Right renal cortex interstitium (tissue), 3 donors: ENCODE results near the gene CD81. TPM values are rescaled to one million over a fixed set of nuclear protein-coding genes. Genes with fewer than 3 reads are reported as not detected.

ENCODE experiments used
- DNase-seq, 3 donors: peaks; one replicate each; pipeline ENCODE4 v3.0.0-alpha.2; 2013; ENCODE audit warnings: low read depth in 3 of 3, low spot score in 2 of 3
- polyA plus RNA-seq, 3 donors: library from polyadenylated mRNA; unstranded; fragments of 120-200 nt; gene quantifications; one replicate each; pipeline ENCODE4 v1.2.1, GENCODE V29; 2013; ENCODE audit not compliant: insufficient read length in 3 of 3

Gene CD81
- polyA plus RNA-seq, 3 donors = 535 to 636 (median 610) TPM

DNA sequence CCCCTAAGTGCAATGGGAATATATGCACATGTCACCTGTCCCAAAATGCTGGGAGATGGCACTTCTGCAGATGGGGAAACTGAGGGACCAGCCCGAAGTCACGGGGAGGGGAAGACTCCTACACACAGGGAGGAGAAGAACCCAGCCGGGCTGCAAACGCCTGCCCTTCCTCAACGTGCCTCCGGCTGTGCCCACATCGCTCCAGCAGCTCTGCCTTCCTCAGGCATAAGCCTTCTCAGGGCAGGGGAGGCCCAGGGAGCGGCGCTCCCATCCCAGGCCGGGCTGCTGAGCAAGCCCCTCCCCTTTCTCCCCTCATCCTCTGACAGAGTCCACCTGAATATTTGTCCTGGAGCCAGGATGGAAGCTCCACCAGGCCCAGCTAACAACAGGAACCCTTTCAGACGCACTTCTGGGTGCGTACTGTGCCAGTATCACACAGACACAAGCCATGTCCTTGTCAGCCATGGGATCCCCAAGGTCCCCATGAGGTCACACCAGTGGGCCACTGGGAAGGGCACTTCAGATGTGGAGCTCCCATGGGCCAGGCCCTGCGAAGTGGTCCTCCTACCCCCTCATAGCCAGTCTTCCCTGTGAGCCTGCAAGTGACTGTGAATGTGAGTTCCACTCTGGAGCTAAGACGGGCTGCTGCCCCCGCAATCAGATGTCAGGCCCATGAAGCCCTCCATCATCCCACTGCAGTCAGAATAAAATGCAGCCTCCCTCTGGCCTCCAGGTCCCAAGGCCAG, 2.5 kb upstream of the CD81 start:
- DNase-seq = no peak

DNA sequence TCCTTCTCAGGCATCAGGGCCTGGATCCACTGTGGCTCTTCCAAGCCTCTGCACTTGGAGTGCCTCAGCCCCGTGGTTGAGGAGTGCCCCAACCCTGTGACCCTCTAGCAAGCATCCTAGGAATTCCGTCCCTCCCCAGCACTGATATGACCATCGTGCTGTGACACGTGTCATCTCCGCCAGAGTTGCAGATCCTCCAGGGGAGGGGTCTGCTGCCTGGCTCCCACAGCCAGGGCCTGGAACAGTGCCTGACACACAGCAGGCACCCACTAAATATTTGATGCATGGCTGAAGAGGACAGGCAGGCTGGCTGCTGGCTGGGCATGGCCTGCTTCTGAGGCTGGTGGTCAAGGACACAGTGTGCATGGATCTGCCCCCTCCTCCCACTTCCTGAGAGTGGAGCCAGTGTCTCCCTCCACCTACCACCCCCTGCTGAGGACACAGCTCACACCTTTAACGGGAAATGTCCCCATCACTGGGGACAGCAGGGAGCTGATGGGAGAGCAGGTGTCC, 1.7 kb upstream of the CD81 start:
- no peak for DNase-seq

DNA sequence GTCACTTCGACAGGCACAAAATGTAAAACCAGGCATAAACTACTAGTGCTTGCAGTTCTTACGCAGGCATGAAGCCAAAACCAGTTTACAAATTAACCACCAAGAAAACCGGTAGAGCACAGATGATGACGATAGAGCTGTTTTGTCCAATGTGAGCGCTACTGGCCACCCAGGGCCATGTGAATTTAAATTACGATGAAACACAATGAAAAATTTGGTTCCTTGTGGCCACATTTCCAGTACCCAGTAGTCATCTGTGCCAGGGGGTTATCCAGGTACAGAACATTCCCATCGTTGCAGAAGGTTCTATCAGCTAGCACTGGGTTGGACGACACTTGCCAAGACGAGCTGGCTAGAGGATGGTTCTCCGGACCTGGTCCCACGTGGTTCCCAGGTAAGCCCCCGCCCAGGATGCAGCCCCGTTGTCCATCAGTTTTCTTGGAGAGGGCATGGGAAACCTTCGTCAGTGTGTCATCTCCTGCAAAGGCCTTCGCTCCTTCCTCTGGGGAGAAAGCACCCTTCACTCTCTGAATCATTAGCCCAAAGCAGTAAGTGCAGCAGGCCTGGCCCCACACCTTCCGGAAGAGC, 1.1 kb upstream of the CD81 start:
- DNase-seq = no peak

DNA sequence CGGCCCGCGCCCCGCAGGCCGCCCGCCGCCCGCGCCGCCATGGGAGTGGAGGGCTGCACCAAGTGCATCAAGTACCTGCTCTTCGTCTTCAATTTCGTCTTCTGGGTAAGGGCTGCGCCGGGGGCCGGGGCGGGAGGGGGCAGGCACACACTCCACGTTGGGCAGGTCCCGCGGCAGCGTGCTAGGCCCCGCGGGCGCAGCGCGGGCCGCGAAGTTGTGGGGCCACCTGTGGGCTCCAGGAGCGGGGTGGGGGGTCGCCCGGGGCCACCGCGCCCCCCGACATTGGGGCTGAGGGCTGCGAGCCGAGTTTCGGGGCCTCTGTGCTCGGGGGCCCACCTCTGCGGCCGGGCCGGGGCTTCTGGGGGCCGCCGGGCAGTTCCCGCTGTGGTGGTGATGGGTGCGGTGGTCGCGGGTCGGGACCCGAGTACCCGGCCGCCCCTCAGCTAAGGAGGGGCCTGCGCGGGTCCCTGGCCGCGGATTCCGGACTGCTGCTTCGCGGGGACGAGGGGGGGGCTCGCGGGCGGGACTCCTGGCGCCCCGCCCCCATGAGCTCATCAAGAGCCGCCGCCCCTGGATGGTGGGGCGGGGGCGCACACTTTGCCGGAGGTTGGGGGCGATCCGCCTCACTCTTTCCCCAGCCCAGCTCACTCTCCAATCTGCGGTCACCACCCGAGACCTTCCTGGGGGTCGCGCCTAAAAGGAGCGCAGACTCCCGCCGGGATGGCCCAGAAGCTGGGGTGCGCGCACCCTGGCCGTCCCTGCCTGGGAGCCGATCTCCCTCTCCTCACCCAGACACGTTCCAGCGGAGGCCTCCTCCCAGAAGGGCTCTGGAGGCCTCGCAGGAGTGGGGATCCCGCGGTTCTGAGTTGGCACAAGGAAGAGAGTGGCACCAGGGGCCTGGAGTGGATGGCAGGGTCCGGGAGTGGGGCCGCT, 667 bp downstream of the CD81 start:
- no peak for DNase-seq

DNA sequence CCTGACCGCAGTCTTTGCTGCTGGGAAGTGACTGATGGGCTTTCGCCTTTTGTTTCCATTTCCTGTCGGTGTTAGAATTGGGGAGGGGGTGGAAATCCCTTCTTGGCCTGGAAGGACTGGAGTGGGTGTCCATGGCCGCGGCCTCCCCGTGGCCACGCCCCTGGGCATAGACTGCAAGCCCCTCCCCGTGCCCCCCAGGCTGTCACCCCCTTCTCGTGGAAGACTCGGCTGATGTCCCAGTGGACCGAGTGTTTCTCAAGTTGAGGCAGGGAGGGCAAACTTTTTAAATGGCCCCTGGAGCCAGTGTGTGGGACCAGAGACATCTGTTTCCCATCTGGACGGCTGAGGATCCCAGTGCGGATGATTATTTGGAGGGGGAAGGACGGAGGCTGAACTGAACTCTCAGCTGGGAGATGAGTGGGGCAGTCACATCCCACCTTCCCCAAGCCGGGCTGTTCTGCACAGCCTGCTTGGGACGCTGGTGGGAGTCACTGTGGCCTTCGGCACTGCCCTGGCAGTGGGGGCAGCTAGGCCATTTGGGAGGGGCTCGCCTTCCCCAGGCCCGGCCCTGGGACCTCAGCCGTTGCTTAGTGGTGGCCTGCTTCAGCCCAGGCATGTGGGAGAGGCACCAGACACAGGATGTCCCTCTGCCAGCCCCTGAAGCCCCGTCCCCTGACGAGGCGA, 1.6 kb downstream of the CD81 start:
- DNase-seq = no peak

DNA sequence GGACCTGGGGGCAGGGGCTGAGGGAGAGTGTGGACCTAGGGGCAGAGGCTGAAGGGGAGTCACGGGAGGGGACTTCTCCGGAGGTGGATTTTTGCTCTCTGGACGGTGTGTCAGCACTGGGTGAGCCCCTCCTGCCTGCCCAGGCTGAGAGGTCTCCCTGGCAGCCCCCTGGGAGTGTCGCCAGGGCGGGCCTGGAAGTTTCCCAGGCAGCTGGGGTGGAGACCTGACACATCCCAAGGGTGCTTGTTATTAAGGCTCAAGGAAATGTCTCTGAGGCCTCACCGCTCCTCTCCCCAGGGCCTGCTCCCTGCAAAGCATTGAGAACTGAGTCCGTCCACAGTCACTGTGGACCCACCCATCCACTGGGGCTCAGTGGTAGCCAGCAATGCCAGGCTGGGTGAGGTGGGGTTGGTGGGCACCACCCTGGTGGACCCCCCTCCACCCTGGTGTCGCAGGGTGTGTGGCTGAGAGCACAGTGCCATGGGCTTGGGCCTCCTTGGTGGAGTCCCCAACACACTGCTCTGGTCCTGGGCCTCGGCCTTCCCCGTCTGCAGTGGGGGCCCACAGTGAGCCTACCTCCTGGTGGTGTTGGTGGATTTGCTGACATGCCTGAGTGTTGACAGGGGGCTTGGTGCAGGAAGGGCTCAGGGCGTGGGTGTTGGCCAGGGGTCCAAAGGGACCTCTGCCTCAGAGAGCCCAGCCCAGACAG, 2.5 kb downstream of the CD81 start:
- no peak for DNase-seq

DNA sequence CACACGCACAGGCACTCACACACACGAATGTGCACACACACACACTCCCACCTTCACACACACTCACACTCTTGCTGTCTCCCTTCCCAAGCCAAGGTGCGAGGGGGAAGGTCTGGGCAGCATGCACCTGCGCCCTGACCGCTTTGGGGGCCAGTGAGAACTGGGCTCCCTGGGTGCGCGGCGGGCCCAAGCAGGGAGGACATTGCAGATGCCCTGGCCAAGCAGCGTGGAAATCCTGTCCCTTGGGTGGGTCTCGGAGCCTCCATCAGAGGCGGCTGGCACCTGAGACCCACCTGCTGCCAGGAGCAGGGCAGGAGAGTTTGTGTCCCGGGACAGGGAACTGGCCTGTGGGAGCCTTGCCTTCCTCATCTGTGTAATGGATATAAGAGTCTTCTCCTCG, 3.3 kb downstream of the CD81 start:
- no peak for DNase-seq

DNA sequence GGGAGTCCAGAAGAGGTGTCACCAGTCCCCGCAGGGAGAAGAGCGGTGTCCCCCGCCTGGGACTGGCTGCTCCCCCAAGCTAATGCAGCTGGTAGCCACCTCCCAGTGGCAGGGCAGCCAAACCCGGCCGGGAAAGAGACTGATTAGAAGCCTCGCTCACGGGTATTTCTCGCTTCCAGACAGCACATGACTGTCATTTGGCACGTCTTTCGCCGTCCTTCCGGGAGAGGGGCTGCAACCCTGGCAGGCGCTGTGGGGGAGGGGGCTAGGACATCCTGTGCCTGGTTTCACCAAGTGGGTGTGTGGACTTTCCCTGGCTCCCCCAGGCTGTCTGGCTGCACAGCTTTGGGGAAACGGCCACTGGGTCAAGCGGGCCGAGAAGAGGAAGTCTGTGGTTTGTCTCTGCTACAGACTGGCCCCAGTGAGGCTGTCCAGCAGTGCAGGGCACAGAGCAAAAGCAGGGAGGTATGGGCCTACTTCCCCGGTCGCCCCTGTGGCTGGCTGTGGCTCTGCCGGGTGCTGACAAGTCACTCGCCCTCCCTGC, 3.8 kb downstream of the CD81 start:
- DNase-seq = no peak

DNA sequence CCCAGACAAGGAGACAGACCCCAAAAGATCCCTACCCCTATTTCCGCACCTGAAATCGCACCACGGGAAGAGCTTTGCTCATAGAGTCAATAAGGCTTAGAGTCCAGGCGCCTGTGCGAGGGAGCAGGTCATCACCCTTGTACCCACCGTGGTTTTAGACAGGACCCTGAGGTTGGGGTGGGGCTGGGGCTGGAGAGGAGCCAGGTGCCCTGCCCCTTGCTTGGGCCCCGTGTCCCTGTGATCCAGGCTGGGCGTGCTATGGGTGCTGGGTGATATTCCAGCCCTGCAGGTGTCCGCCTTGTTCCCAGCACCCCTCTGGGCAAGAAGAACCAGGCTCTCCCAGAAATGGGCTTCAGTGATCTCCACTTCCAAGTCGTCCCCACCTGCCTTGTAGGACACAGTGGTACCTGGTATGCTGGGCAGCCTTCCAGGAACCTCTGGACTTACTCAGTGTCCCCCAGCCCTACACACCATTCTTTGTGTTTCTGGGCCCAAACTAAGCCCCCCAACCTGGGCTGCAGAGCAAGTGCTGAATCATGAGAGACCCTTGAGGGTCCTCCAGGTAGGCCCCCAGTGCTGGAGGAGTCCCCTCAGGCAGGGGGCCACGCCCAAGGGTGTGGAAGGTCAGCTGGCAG, 4.5 kb downstream of the CD81 start:
- no peak for DNase-seq

DNA sequence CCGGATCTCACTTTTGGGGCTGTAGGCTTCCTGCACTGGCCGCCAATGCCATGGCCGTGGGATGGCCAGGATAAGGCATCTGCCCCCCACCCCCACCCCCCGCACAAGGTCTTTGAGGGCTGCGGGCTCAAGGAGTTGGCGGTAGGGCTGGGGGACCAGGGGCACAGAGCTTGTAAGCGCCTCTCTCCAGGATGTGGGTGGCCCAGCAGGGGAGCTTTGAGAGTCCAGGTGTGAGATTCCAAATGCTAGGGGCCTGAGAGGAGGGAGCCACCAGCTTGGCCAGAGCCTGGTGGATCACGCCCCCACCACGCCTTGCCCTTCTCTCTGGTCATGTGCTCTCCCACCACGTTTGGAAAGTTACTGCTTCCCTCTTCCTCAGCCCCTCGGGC, 5.0 kb downstream of the CD81 start:
- no peak for DNase-seq

DNA sequence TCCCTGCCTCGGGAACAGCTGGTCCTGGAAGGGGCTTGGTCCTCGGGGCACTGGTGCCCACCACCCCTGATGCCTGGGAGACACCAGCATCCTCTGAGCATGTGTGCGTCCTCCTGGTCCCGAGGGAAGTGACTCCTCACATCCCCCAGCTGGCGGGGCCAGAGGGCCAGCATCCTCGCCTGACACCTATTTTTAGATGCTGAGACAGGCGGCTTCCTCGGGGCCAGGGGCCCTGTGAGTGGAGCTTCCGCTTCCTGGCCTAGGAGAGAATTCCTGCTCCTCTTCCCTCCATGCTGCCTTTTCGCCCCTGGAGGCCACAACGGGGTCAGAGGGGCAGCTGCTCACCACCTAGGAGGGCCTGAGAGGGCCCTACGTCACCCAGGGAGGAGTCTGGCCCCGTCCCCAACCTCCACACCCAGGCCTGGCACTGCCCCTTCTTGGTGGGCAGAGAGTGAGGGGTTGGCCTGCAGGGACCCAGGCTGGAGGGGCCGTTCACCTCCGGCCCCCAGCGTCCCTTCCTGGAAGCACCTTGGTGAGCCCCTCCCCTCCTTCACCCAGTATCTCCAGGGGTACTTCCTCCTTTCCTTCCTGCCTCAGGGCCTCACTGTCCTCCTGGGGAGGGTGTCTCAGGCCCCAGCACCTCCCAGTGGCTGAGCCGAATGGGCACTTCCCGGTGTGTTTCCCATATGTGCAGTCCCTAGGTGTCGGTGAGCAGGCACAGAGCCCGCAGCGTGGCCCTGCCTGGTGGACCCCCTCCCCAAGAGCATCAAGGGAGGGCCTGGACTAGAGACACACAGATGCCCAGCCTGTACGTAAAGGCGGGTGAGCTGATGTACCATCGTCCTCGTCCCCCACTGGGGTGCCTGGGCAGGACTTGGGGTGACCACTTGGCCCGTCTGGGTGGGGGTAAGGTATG, 6.1 kb downstream of the CD81 start:
- DNase-seq = no peak

DNA sequence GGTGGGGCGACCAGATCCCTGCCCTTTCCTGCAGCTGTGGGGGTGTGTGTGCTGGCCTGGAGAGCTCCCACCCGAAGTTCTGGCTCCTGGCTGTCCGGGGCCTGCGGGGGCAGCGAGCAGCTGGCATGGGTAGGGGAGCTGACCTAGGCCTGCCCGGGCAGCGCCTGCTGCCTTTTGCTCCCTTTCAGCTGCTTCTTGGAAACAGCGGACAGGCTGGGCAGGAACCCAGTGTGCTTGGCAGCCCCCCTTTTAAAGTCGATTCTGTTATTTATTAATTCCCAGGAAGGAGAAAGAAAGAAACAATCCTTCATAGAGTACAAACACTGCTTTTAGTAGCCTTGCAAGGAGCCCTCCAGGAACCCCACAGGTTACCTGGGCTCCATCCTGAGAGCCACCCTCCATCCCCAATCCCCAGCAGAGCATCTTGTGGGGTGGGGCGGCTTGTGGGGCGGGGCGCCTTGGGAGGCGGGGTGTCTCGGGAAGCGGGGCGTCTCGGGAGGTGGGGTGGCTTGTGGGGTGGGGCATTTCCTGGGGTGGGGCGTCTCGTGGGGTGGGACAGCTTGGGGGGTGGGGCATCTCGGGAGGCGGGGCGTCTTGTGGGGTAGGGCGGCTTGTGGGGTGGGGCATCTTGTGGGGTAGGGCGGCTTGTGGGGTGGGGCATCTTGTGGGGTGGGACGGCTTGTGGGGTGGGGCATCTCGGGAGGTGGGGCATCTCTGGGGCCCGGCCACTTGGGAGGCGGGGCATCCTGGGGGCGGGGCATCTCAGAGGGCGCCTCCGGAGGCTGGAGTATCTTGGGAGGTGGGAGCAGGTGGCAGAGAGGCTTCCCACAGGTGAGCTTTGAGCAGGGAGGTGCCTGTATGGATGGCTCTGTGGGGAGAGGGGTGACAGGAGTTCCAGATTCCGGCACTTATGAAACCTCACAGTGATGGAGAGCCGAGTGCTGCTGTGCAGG, 7.0 kb downstream of the CD81 start:
- DNase-seq = no peak

DNA sequence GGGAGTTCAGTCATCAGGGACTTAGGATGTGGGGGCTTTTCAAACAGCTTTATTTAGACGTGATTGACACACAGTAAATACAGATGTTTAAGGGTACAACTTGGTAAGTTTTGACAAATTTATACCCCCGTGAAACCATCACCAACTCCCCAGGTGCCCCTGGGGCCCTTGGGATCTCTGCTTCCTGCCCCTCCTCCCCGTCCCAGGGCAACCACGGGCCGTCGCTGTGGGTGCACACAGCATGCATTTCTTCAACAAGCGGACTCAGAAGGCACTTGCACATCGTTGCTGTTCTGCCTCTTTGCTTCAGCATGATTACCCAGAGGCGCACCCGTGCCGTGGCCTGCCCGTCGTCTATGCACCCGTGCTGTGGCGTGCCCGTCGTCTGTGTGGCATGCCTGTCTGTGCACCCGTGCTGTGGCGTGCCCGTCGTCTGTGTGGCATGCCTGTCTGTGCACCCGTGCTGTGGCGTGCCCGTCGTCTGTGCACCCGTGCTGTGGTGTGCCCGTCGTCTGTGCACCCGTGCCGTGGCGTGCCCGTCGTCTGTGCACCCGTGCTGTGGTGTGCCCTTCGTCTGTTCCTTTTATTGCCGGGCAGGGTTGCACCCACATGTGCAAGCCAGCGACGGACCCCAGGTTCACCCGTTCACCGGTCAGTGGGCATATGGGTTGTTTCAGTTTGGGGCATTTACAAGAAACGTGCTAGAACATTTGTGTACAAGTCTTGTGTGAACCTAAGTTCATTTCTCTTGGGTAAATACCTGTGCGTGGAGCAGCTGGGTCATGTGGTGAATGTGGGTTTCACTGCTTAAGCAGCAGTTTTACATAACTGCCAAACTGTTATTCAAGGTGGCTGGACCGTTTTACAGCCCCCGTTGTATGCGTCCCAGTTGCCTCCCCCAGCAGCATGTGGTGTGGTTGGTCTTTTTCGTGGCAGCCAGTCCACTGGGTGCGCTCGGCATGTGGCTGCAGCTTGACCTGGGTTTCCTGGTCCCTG, 8.3 kb downstream of the CD81 start:
- DNase-seq = no peak

DNA sequence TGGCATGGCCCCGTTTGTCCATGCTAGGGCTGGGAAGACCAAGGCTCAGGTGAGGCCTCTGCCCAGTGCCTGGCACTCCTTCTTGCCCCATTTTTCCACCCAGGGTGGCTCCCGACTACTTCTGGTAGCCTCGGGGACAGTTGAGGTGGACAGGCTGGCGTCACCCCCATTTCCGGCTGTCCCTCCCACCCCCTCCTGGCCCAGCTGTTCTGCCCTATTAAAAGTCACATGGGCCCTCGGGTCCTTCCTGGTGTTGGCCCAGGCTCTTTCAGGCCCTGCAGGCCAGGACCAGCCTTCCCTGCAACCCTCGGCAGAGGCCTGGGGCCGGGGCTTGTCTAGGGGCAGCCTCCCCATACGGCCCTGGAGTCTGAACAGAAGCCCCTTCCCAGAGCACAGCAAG, 9.5 kb downstream of the CD81 start:
- DNase-seq = no peak

DNA sequence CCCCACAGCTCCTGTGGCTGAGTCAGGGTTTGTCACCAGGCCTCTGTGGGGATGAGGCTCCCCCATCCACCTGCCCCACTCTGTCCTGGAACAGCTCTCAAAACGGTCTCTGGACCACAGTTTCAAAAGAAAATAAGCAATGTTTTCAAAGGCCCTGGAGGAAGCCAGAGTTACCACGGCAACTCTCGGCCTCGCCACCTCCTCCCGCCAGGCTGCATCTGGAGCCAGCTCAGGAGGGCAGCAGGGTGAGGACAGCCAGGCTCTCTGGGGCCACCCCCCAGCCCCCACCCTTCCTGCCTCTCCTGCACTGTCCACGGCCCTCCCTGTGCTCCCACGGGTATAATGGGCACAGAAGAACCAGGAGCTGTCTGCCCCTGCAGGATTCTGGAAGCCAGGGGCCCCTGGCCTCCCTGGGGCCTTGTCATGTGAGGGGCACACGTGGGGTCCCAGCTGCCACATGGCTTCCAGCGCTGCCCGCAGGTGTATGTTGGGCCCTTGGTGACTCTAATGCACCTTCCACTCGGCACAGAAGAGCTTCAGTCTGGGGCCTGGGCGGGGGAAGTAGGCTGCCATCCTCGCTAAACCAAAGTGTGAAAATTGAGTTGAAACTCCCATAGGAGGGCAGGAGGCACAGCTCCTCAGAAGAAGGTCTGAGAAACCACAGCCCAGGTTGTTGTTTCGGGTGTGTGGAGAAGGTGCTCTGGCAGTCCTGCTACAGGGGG, 10.3 kb downstream of the CD81 start:
- DNase-seq = no peak
